Activated CD8-positive, alpha-beta memory T cell treated with anti-CD3 and anti-CD28 coated beads, Interleukin-2, amount 50 U/mL, for 4 hours (primary cell): ENCODE data around the gene CDK11B.

ENCODE experiments used
- DNase-seq: peaks from one replicate; pipeline ENCODE4 v3.0.0-alpha.2; 2020

Gene CDK11B

DNA sequence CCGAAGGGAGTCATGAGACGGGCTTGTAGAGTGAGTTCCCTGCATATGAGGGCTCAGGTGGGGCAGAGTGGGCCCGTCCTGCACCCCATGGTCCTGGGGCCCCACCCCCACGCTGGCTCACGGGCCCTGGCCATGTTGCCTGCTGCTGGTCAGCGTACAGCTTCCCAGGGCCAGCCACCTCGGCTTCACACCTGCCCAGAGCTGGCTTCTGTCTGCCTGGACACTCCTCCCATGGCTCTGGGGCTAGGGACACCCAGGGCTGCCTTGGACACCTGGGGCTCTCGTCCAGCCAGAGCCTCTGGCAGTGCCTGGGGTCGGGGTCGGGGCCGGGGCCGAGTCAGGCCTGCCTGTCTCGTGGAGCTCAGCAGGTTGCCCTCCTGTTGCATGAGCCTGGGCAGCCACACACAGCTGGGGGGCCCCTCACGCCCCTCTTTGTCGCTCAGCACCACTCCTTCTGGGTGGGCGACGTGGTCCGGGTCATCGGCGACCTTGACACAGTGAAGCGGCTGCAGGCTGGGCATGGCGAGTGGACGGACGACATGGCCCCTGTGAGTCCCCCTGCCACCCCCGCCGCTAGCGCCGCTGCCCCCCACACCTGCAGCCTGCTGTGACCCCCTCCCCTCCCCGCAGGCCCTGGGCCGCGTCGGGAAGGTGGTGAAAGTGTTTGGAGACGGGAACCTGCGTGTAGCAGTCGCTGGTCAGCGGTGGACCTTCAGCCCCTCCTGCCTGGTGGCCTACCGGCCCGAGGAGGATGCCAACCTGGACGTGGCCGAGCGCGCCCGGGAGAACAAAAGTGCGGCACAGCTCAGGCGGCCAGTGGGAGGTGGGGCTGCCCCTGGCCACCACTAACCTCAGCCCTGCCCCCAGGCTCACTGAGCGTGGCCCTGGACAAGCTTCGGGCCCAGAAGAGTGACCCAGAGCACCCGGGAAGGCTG lies 32.3 kb downstream of the CDK11B start:
- no peak for DNase-seq

DNA sequence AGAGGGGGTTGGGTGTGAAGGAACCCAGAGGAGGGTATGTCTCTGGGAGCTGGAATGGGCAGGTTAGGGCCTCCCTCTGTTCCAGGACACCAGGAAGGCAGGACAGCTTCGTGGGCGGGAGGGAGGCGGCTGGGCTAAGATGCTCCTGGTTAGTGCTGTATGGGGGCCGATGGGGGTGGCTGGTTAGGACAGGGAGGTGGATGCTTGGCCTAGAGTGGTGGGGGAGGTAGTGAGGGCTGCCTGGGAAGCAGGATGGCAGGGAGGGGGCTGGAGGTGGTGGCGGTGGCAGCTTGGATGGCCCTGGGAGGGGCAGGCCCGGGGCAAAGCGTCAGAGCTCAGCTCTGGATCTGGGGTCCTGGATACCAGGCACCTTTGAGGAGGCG lies 33.0 kb downstream of the CDK11B start:
- no peak for DNase-seq

DNA sequence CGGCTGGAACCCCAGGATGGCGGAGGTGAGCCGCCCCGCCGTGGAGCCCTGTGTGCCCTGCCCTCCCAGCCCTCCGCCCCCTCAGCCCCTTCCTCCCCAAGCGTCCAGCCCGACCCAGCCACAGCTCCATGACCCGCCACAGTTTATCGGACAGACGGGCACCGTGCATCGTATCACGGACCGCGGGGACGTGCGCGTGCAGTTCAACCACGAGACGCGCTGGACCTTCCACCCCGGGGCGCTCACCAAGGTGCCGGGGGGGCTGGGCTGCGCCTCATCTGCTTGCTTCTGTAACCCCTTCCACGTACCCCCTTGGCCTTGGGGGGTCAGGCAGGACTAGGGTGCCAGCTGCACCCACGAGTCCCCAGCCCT lies 33.4 kb downstream of the CDK11B start:
- no peak for DNase-seq

DNA sequence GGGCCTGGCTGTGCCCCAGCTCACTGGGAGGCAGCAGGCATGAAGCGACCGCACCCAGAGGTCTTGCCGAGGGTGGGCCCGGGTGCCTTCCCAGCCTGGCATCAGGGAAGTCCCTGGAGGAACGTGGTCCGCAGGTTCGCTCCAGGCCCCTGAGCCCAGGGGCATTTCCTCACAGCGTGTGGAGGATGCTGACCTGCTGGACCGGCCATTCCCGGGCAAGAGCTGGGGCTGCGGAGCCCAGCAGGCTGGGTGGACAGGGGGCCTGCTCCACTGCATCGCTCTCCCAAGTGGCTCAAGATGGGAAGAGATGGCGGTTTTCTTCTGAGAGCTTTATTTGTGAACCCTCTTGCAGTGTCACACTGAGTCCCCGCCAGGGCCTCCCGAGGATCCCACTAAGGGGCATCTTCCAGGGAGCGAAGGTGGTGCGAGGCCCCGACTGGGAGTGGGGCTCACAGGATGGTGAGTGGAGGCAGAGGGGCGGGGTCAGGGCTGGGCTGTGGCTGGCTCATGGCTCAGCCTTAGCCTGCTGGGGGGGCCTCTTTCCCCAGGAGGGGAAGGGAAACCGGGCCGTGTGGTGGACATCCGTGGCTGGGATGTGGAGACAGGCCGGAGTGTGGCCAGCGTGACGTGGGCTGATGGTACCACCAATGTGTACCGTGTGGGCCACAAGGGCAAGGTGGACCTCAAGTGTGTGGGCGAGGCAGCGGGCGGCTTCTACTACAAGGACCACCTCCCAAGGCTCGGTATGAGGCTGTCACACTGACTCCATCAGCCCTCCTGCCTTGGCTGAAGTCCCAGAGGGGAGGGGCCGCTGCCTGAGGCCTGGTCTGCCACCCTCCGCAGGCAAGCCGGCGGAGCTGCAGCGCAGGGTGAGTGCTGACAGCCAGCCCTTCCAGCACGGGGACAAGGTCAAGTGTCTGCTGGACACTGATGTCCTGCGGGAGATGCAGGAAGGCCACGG lies 34.1 kb downstream of the CDK11B start:
- no peak for DNase-seq

DNA sequence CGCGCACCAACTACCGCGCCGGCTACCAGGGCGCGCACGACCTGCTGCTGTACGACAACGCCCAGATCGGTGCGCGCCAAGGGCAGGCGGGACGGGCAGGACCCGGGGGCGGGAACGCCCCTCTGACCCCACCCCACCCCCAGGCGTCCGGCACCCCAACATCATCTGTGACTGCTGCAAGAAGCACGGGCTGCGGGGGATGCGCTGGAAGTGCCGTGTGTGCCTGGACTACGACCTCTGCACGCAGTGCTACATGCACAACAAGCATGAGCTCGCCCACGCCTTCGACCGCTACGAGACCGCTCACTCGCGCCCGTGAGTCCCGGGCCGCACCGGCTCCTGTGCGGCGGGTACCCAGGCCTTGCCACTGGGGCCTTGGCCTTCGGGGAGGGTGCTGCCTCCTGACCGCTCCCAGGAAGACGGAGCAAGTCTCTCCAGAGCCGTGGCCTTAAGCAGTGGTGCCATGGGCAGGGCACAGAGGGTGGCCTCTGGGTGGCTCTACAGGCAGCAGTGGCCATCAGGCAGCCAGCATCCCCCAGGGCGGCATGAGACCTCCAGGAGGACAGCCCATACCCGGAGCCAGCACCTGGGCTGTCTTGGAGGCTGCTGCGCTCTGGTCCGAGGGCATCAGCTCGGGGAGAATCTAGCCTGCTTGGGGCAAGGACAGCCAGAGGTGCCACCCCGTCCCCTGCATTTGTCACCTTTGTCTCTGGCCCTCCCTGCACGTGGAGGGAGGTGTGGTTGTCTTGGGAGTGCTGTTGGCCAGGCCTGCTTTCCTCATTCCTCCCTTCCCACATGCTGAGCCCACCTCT lies 35.0 kb downstream of the CDK11B start:
- DNase-seq = no peak

DNA sequence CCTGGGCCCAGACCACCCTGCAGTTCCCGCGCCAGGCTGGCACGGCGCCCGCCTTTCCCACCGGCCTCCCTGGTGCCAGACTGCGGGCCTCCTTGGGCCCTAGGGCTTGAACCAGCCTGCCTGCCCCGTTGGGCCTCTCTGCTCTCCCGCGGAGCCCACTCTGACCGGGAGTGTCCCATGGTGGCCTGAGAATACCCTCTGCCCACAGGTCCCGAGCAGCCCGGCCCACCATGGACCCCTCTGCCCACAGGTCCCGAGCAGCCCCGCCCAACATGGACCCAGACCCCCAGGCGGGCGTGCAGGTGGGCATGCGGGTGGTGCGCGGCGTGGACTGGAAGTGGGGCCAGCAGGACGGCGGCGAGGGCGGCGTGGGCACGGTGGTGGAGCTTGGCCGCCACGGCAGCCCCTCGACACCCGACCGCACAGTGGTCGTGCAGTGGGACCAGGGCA lies 35.6 kb downstream of the CDK11B start:
- no peak for DNase-seq

DNA sequence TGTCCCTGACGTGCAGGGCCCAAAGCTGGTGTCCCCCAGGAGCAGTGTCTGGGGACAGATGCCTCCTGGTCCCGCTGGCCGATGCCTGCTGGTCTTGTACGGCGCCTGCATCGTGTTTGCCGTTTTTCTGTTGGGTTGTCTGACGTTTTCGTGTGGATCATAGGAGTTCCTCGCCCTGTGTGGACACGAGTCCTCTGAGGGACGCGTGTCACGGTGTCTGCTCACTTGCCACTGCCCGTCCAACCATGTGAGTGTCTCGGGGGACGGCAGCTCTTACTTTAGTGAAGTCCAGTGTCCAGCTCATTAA lies 36.1 kb downstream of the CDK11B start:
- no peak for DNase-seq

DNA sequence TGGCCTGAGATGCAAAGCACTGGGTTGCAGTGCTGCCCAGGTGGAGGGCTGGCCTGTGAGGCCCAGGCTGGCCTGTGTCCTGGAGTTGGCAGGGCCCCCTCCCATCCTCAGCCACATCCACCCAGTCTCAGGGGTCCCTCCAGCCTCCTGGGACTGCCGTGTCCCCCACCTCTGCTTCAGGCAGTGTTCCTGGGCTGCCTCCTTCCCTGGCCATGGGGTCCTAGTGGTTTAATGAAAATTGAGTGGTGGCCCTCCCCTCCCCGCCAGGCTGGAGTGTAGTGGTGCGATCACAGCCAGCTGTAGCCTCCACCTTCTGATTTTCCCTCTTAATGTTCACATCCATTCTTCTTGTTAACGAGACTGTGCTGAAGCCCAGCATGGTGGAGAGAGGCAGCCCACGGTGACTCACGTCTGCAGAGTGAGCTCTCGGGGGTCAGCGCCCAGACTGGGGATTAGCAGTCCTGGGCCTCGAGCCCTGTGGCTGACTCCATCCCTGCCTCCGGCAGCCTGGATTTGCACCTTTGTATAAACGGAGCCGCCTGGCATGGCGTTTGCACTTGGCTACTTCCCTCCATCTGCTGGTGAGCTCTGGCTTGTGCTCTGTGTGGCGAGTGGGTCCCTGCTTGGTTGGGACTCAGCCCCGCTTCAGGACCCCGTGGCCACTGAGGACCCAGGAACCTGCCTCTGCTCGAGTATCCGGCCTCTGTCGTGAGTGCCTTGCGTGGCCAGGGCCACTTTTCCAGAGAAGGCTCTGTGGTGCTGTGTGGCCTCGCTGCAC lies 36.6 kb downstream of the CDK11B start:
- no peak for DNase-seq

DNA sequence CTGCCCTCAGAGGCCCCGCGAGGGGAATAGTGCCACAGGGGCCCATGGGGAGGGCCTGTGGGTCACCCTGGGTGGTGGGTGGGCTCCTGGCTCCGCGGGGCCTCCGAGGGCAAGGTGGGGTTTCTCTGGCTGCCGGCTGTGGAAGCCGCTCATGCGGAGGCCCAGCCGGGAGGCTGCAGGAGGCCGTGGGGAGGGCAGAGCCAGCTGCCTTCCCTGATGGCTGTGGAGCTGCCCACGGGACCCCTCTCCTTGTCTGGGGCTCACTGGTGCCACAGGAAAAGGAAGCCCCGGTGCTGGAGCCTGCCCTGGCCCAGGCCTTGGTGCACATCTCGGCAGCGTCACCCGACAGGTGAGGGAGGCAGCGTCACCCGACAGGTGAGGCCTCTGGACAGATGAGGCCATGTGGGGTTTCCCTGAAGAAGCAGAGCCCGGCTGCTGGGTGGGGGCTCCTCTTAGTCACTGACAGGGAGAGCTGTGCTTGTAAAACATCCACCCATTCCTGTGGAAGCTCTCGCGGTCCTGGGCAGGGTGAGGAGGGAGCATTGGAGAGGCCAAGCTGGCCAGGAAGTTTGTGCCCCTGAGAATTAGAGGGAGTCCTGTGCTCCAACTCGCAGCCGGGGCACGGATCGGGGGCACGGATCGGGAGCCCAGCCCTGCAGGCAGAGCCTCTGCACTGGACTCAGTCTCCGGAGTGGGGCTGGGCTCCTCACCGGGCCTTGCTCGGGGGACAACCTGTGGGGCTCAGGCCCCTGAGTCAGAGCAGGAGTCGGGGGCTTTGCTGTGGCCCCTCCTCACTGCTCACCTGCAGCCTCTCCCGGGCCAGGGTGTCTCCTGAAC lies 37.4 kb downstream of the CDK11B start:
- no peak for DNase-seq

DNA sequence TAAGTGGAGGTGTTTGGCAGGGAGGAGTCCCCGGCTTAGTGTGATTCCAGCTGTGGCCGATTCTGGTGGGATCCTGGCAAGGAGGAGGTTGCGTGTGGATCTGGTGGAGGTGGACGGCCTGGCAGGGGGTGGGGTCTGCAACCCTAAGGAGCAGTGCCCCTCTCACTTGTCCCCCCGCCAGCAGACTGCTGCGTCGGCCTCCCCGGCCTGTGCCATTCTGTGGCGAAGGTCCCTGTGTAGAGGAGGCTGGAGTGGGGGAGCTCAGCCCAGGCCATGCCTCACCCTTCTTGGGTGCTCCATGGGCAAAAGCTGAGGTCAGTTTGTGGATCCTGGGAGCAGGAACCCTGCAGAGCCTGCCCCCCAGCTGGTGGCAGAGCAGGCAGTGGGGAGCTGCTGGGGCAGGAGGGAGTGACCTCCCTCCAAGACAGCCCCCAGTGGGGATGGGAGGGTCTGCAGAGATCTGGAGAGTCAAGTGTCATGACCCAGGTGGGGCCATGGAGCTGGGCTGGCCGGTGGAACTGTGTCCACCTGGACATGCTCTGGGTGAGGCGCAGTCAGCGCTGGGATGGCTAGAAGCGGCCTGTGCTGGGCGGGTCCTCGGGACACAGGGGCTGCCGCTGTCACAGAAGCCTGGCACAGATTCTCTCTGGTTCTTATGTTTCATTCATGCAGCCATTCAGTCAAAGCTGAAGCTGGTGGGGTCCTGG lies 38.2 kb downstream of the CDK11B start:
- no peak for DNase-seq

DNA sequence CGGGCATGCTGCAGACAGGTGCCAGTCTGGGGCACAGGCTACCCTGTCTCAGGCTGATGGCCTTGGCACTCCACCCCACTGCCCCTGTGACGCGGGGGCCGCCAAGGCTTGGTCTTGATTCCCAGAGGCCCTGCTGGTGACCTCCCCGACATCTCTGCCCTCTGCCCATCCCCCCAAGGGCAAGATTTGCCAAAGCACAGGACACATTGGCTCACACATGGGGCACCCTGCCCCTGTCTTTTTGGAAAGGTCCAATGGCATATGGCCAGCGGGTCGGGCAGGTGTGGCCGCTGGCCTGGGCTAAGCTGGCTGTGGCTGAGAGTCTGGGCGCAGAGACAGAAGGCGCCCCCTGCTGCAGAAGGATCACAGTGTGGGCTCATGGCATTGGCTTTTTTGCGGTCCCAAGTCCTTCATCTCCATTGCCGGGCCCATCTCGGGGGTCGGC lies 38.9 kb downstream of the CDK11B start:
- no peak for DNase-seq

DNA sequence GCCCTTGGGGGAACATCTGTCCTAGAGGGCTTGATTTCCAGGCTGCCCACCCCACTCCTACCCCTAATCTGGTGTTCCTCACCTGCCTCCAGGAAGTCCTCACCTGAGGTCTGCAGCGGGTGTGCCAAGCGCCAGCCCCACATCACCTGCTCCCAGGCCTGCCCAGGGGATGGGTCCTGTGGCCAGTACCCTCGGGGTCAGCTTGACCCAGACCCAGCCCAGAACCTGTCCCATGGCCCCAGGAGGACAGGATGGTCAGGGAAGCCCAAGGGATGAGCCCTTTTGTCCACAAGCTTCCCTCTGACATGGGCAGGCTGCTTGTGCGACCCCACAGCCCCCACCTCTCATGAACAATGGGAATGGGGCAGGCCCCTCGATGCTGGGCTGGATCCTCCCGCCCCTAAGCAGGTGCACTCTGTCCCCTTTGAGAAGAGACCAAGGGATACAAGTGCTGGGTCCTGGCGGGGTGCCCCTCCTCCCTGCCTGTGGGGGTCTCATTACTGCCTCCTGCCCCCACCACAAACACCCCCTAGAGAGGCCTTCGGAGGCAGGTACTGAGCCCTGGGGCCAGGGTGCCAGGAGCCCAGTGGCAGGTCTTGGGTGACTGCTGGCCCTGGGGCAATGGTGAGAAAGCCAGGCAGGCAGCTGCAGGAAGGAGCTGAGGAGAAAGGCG lies 40.3 kb downstream of the CDK11B start:
- DNase-seq = no peak

DNA sequence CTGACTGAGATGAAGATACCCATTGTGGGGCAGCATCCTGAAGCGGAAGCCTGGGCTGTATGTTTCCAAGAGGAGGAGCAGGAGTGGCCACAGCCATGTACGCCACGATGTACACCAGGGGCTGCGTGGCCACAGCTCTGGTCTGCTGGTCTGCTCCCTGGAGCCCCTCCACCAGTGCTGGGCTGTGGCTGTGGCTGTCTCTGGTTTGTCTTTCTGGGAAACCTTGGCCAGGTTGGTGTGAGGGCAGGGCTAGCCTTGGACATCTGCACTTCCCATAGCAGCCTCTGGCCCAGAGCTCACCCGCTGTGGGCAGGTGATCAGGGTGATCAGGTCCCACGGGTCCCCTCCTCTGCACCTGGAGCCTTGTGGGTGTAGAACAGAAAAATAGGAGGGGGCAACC lies 40.9 kb downstream of the CDK11B start:
- DNase-seq = no peak

DNA sequence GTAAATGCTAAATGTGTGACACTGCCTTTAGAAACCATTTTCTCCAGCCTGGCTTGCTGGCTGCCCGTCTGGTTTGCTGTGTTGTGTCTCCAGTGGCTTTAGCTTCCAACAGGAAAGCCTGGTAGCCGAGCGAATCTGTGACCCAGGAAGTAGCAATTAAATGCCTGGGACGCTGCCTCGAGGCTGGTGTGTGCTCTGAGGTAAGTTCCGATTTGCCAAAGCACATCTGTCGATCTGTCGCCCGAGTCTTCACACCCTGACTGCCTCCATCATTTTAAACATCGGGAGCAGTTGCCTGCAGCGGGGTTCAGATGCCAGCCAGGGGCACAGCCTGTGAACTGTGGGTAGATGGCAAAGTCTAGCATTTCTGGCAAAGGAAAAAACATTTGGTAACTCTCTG lies 41.3 kb downstream of the CDK11B start:
- no peak for DNase-seq

DNA sequence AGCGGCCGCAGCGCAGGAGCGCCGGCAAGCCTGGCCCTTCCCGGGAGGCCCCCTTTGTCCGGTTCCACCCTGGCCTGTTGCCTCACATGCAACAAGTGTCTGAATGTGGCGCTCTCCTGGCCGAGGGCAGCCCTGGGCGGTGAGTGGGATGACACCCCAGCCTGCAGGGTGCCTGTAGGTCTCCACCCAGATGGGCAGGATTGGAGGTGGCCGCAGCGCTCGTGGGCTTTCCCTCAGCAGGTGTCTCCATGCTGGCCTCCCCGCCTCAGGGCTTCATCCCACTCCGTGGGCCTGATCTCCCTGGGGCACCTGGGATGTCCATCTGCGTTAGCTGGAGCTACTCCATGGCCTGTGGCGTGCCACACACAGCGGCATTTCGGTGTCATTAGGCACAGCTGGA lies 42.0 kb downstream of the CDK11B start:
- no peak for DNase-seq

DNA sequence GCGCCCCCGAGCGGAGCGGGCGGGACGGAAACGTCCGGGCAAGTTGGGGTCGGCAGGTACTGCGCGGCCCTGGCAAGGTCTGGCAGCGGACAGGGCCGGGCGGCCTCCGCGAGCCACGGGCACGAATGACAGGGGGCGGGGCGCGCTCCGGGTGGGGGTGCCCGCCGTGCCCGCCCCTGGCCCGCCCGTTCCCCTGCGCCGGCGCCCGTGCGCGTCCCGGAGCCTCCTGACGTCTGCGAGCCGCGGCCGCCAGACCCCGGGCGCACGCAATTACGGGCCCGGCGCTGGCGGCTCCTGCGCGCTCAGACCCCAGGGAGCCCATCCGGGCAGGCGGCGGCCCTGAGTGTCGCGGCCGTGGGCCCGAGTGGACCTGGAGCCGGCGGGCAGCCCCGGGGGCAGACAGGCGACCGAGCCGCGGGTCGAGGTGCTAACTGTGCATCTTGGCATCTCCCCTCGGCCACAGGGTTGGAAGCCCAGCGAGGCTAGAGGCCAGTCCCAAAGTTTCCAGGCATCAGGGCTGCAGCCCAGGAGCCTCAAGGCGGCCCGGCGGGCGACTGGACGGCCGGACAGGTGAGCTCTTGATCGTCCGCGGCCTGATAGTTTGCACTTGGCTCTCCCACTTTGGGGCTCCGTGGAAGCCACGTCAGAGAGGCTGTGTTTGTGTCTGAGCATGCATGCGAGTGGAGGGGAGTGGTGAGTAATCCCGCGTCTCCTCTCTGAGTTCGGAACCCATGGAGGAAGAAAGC lies 42.6 kb downstream of the CDK11B start:
- DNase-seq = peak; percentile 45

DNA sequence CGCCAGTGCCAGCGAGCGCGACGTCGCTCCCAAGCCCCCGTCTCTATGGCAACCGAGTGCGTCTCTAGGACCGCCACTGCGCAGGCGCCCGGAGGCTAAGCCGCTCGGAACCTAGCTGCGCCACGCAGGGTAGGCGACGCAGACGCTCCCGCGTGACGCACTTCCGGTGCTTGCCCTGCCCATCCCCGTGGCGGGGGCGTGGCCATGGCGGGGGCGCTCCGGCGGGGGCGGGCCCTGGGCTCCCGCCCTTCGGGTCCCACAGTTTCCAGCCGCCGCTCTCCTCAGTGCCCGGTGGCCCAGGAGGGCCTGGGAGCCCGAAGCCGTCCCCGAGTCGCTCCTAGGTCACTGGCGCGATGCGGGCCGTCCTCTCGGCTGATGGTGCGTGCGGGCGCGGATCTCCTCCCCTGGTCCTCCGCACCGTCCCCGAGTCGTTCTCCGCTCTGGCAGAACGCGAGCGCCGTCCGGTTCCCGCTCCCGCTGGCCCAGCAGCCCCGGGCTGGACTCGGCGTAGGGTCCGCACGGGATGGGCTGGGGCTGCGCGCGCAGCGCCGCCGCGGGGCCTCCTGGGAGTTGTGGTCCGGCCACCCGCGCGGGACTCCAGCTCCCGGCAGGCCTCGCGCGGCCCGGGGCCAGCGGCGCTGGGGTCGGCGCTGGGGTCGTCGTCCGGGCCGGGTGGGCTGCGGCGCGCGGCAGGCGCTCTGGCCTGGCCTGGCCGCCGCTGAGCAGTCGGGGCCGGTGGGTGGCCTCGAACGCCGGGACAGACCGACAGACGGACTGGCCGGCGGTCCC lies 43.4 kb downstream of the CDK11B start, which contains the start of gene MIB2:
Gene MIB2, plus strand, starts transcription at position 245 of the 789 bp plus-strand sequence. CDS start 7,953 bp downstream, outside the sequence.
- peak; percentile 98 for DNase-seq

DNA sequence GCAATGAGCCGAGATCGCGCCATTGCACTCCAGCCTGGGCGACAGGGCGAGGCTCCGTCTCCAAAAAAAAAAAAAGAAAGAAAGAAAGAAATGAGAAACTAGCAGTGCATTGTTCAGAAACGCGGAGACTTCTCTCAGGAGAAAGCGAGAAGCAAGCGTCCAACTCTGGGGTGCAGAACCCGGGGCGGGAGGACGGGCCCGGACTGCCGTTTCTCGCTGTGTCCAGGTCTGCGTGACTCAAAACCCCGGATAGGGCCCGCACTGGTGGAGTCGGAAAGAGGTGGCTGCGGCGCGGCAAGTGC lies 43.9 kb downstream of the CDK11B start:
- no peak for DNase-seq
